ENCODE measurements around the gene FUOM. TPM values are rescaled to one million over a fixed set of nuclear protein-coding genes. Genes with fewer than 3 reads are reported as not detected.

FUOM gene
- total RNA-seq, 1 experiment from 2014 or later: 16.0 TPM

DNA sequence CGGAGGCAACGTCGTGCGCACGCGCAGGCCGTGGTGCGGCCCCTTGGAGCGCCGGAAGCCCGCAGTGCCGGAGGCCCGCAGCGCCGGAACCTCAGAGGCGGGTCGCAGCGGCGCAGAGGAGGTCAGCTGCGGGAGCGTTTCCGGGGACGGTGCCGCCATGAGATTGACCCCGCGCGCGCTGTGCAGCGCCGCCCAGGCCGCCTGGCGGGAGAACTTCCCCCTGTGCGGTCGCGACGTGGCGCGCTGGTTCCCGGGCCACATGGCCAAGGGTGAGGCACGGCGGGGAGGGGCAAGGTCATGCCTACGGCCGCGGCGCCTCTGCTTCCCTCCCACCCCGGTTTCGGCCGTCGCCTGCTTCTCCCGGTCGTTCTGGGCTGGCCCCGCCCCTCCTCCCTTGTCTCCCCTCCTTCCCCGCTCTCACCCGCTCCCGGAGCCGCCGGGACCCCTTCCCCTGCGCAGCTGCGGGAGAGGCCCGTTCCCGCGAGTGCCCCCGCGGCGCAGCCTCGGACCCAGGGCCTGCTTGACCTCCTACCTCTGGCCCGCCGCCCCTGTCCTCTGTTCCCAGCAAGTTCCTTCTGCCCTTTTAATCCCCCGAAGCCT, 36.3 kb upstream of the FUOM start, which contains the start of gene MTG1:
Gene MTG1, plus strand, starts transcription at position 94 of the 600 bp plus-strand sequence. Its CDS starts 64 bp downstream, at position 158.
- H3K36me3 ChIP-seq (ENCODE audit: insufficient read depth, low read length, poor library complexity, severe bottlenecking): peaks cover 29% of the 10 kb centered on the region
- H3K27ac ChIP-seq (ENCODE audit: low read depth, low read length, poor library complexity, severe bottlenecking): peak within 1 kb of the TSS; percentile 87
- ChIA-PET CTCF (no interaction called here), POLR2A (ENCODE audit: low non-redundant PET) (no interaction called here)
- intact Hi-C loops (cut with micrococcal nuclease; ENCODE audit: unreplicated experiment): no loop called here
- TF ChIP-seq, protein P1, sequence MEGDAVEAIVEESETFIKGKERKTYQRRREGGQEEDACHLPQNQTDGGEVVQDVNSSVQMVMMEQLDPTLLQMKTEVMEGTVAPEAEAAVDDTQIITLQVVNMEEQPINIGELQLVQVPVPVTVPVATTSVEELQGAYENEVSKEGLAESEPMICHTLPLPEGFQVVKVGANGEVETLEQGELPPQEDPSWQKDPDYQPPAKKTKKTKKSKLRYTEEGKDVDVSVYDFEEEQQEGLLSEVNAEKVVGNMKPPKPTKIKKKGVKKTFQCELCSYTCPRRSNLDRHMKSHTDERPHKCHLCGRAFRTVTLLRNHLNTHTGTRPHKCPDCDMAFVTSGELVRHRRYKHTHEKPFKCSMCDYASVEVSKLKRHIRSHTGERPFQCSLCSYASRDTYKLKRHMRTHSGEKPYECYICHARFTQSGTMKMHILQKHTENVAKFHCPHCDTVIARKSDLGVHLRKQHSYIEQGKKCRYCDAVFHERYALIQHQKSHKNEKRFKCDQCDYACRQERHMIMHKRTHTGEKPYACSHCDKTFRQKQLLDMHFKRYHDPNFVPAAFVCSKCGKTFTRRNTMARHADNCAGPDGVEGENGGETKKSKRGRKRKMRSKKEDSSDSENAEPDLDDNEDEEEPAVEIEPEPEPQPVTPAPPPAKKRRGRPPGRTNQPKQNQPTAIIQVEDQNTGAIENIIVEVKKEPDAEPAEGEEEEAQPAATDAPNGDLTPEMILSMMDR (conservative IDR thresholded peaks at IDR 0.05; ENCODE audit: low read depth, low read length): no peak
- no peak for TF ChIP-seq EZH2 (IDR thresholded peaks at IDR 0.05; ENCODE audit: borderline replicate concordance, low read depth, low read length, poor library complexity, severe bottlenecking)
- peaks cover 4% of the 10 kb centered on the region for H3K4me1 ChIP-seq (ENCODE audit: insufficient read depth, low read length, poor library complexity, severe bottlenecking)
- H3K9me3 ChIP-seq (ENCODE audit: low read depth, low read length, poor library complexity, severe bottlenecking): no peaks in the 10 kb centered on the region
- no peaks in the 10 kb centered on the region for H3K27me3 ChIP-seq (replicated peaks; ENCODE audit: insufficient read depth, low read depth, low read length, poor library complexity)
- no TSS peak for BruUV-seq (replicated peaks)
- DNase-seq (ENCODE audit: low spot score): peak; percentile 96
- peak within 1 kb of the TSS; percentile 84 for H3K4me3 ChIP-seq (ENCODE audit: low read depth, low read length, poor library complexity, severe bottlenecking)

GRCh38 chr10:133393401-133394063, 35.7 kb upstream of the FUOM start:
- ChIA-PET CTCF (no interaction called here), POLR2A (ENCODE audit: low non-redundant PET) (no interaction called here)
- H3K27ac ChIP-seq (ENCODE audit: low read depth, low read length, poor library complexity, severe bottlenecking): peak overlapping the region; percentile 87
- no peaks in the 10 kb centered on the region for H3K9me3 ChIP-seq (ENCODE audit: low read depth, low read length, poor library complexity, severe bottlenecking)
- no TSS peak for BruUV-seq (replicated peaks)
- H3K4me3 ChIP-seq (ENCODE audit: low read depth, low read length, poor library complexity, severe bottlenecking): peak overlapping the region; percentile 84
- peaks cover 22% of the 10 kb centered on the region for H3K36me3 ChIP-seq (ENCODE audit: insufficient read depth, low read length, poor library complexity, severe bottlenecking)
- intact Hi-C loops (cut with micrococcal nuclease; ENCODE audit: unreplicated experiment): no loop called here
- TF ChIP-seq EZH2 (IDR thresholded peaks at IDR 0.05; ENCODE audit: borderline replicate concordance, low read depth, low read length, poor library complexity, severe bottlenecking): no peak
- TF ChIP-seq, protein P1 (conservative IDR thresholded peaks at IDR 0.05; ENCODE audit: low read depth, low read length): no peak
- H3K27me3 ChIP-seq (replicated peaks; ENCODE audit: insufficient read depth, low read depth, low read length, poor library complexity): no peaks in the 10 kb centered on the region
- DNase-seq (ENCODE audit: low spot score): no peak
- H3K4me1 ChIP-seq (ENCODE audit: insufficient read depth, low read length, poor library complexity, severe bottlenecking): peaks cover 4% of the 10 kb centered on the region

- Histone ChIP-seq H3K36me3 (ENCODE audit: insufficient read depth, low read length, poor library complexity, severe bottlenecking) (peaks cover 12% of the 10 kb centered on the region), H3K27ac (ENCODE audit: low read depth, low read length, poor library complexity, severe bottlenecking) (no peak overlapping the region), H3K27me3 (replicated peaks; ENCODE audit: insufficient read depth, low read depth, low read length, poor library complexity) (no peaks in the 10 kb centered on the region), H3K4me3 (ENCODE audit: low read depth, low read length, poor library complexity, severe bottlenecking) (no peak overlapping the region), H3K9me3 (ENCODE audit: low read depth, low read length, poor library complexity, severe bottlenecking) (no peaks in the 10 kb centered on the region), H3K4me1 (ENCODE audit: insufficient read depth, low read length, poor library complexity, severe bottlenecking) (peaks cover 4% of the 10 kb centered on the region)
- DNase-seq (ENCODE audit: low spot score): no peak
- intact Hi-C loops (cut with micrococcal nuclease; ENCODE audit: unreplicated experiment): no loop called here
- TF ChIP-seq, protein P1 (conservative IDR thresholded peaks at IDR 0.05; ENCODE audit: low read depth, low read length): no peak
- no peak for TF ChIP-seq EZH2 (IDR thresholded peaks at IDR 0.05; ENCODE audit: borderline replicate concordance, low read depth, low read length, poor library complexity, severe bottlenecking)
- ChIA-PET POLR2A (ENCODE audit: low non-redundant PET) (no interaction called here), CTCF (no interaction called here)
- no TSS peak for BruUV-seq (replicated peaks)
These were observed 34.1 kb upstream of the FUOM start for GRCh38 chr10:133391761-133392518.

All from A673 (cell line).